SK-N-MC (cell line): ENCODE measurements around the gene ECPAS.

Experiments used
- EZH2 ChIP-seq: fragments of 200-600 bp; sonication (generic); IDR thresholded peaks from one replicate; pipeline ENCODE4 v1.6.1; 2017; ENCODE audit warnings: antibody characterized with exemption
- FOXP2 ChIP-seq: optimal IDR thresholded peaks from 2 replicates; pipeline ENCODE3; 2011; ENCODE audit warnings: mild to moderate bottlenecking, moderate library complexity; ENCODE audit not compliant: insufficient read depth; ENCODE audit errors: extremely low read length, control extremely low read depth
- POLR2AphosphoS5 ChIP-seq: IDR thresholded peaks from 2 replicates; pipeline ENCODE4 v1.6.1; 2012; ENCODE audit warnings: mild to moderate bottlenecking, low read depth, low read length, borderline replicate concordance

DNA sequence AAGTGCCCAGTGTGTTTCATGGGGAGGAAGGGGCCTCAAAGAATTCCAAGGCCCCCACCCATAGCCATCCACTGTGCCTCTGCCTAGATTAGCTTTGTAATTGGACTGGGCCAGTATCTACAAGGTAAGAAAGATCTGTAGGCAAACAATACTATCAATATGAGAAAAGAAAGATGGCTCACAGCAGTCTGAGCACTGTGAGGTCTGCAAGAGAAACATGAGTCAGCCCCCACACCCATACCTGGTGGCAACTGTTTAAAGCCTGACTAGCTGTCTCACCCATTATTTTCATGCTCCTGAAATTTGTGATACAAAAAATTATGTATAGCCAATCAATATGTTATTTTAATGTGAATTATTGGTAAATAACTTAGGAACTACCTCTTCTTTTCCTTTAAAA is 30.8 kb upstream of the ECPAS start:
- TF ChIP-seq EZH2 (no peak), POLR2AphosphoS5 (no peak), FOXP2 (no peak)
